Measurements from ENCODE around the gene TNFSF12.

GRCh38 chr17:7515911-7516610, 32.8 kb upstream of the TNFSF12 start:
- TF ChIP-seq, protein P1, sequence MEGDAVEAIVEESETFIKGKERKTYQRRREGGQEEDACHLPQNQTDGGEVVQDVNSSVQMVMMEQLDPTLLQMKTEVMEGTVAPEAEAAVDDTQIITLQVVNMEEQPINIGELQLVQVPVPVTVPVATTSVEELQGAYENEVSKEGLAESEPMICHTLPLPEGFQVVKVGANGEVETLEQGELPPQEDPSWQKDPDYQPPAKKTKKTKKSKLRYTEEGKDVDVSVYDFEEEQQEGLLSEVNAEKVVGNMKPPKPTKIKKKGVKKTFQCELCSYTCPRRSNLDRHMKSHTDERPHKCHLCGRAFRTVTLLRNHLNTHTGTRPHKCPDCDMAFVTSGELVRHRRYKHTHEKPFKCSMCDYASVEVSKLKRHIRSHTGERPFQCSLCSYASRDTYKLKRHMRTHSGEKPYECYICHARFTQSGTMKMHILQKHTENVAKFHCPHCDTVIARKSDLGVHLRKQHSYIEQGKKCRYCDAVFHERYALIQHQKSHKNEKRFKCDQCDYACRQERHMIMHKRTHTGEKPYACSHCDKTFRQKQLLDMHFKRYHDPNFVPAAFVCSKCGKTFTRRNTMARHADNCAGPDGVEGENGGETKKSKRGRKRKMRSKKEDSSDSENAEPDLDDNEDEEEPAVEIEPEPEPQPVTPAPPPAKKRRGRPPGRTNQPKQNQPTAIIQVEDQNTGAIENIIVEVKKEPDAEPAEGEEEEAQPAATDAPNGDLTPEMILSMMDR (IDR thresholded peaks at IDR 0.05), result no peak
- no peak for TF ChIP-seq POLR2AphosphoS5 (IDR thresholded peaks at IDR 0.05)

All from suprapubic skin (tissue), 3 donors.